ENCODE results near the gene TMPRSS13.

GRCh38 chr11:117852309-117852708, 76.9 kb downstream of the TMPRSS13 start:
- TF ChIP-seq TAF1 (IDR thresholded peaks at IDR 0.05; ENCODE audit: control insufficient read depth, extremely low read depth, insufficient read depth, low read length, severe bottlenecking) (no peak), CTCF (IDR thresholded peaks at IDR 0.05 in 2 of 3, conservative IDR thresholded peaks at IDR 0.05 in 1 of 3; ENCODE audit: insufficient read depth in 2 of 3, low read depth in 1 of 3, low read length in 3 of 3) (no peak), KHSRP (IDR thresholded peaks at IDR 0.05) (no peak), SREBF2 (CRISPR knock-in tag; IDR thresholded peaks at IDR 0.05) (no peak), EP300 (IDR thresholded peaks at IDR 0.05; ENCODE audit: low read length) (no peak), USF2 (CRISPR knock-in tag; IDR thresholded peaks at IDR 0.05) (no peak), ZNF586 (CRISPR knock-in tag; conservative IDR thresholded peaks at IDR 0.05) (no peak), TEAD4 (IDR thresholded peaks at IDR 0.05; ENCODE audit: low read length) (no peak), TEAD4 (CRISPR knock-in tag; IDR thresholded peaks at IDR 0.05; ENCODE audit: borderline replicate concordance) (no peak), TFAP4 (CRISPR knock-in tag; IDR thresholded peaks at IDR 0.05; ENCODE audit: borderline replicate concordance) (no peak), RAD21 (CRISPR knock-in tag; conservative IDR thresholded peaks at IDR 0.05 in 1 of 2, IDR thresholded peaks at IDR 0.05 in 1 of 2) (no peak), NFIC (IDR thresholded peaks at IDR 0.05) (no peak)

Data from K562 (cell line).